K562 (cell line): Measurements from ENCODE around the gene THSD8. TPM values are rescaled to one million over a fixed set of nuclear protein-coding genes. Genes with fewer than 3 reads are reported as not detected.

ENCODE experiments used
- CHCHD3 ChIP-seq: fragments of 250-450 bp; sonication (Bioruptor Pico); IDR thresholded peaks from 2 replicates; pipeline ENCODE4 v2.1.2; 2022; ENCODE audit warnings: mild to moderate bottlenecking
- E2F5 ChIP-seq: sonication (generic); formaldehyde crosslinking; IDR thresholded peaks from 2 replicates; pipeline ENCODE4 v1.8.0; 2022; ENCODE audit warnings: mild to moderate bottlenecking, missing genetic modification reagents
- HDGF ChIP-seq: fragments of 450-650 bp; IDR thresholded peaks from 2 replicates; pipeline ENCODE4 v1.6.1; 2016
- HES1 ChIP-seq: fragments of 450-650 bp; IDR thresholded peaks from 2 replicates; pipeline ENCODE4 v1.6.1; 2016; ENCODE audit warnings: low read depth, mild to moderate bottlenecking, moderate library complexity
- KLF16 ChIP-seq: IDR thresholded peaks from 2 replicates; pipeline ENCODE4 v1.6.1; 2016; ENCODE audit warnings: antibody characterized with exemption
- L3MBTL2 ChIP-seq: fragments of 450-650 bp; IDR thresholded peaks from 2 replicates; pipeline ENCODE4 v1.6.1; 2016; ENCODE audit warnings: mild to moderate bottlenecking, moderate library complexity
- MCM2 ChIP-seq: fragments of 450-650 bp; IDR thresholded peaks from 2 replicates; pipeline ENCODE4 v1.6.1; 2017; ENCODE audit warnings: low read depth, mild to moderate bottlenecking
- MYC ChIP-seq, 2 experiments: fragments of 250-450 bp in 1 of 2; sonication (Bioruptor Pico) in 1 of 2; IDR thresholded peaks; 2 replicates each; pipeline versions ENCODE4 v1.5.1 to v1.6.1; 2012 to 2021; ENCODE audit warnings: low read depth in 2 of 2, borderline replicate concordance in 1 of 2, improper control_type of control experiment in 1 of 2, low read length in 1 of 2, mild to moderate bottlenecking in 1 of 2, moderate library complexity in 1 of 2
- NBN ChIP-seq: fragments of 450-650 bp; IDR thresholded peaks from 2 replicates; pipeline ENCODE4 v1.6.1; 2016; ENCODE audit warnings: low read depth, mild to moderate bottlenecking
- POLR3A ChIP-seq: IDR thresholded peaks from 2 replicates; pipeline ENCODE4 v1.6.1; 2011; ENCODE audit warnings: borderline replicate concordance, mild to moderate bottlenecking, moderate library complexity; ENCODE audit not compliant: insufficient read length, insufficient read depth; ENCODE audit errors: extremely low read depth
- PREB ChIP-seq: sonication (generic); formaldehyde crosslinking; IDR thresholded peaks from 2 replicates; pipeline ENCODE4 v1.8.1; 2023; ENCODE audit warnings: mild to moderate bottlenecking, missing genetic modification reagents
- RBBP5 ChIP-seq: fragments of 200-600 bp; sonication (generic); IDR thresholded peaks from 2 replicates; pipeline ENCODE4 v1.6.1; 2012; ENCODE audit warnings: borderline replicate concordance, mild to moderate bottlenecking, low read length, control low read depth, inconsistent platforms; ENCODE audit not compliant: insufficient read depth, poor library complexity, severe bottlenecking
- REST ChIP-seq, 2 experiments: fragments of 450-650 bp; formaldehyde crosslinking in 1 of 2; IDR thresholded peaks; 2 replicates each; pipeline versions ENCODE4 v1.4.0 to v1.6.1; 2014 to 2020; ENCODE audit warnings: mild to moderate bottlenecking in 2 of 2, borderline replicate concordance in 1 of 2, low read depth in 1 of 2
- SMAD1 ChIP-seq: fragments of 150-350 bp; IDR thresholded peaks from 2 replicates; pipeline ENCODE4 v1.6.1; 2014; ENCODE audit warnings: low read length, low read depth; ENCODE audit not compliant: partially characterized antibody
- YBX1 ChIP-seq: fragments of 450-650 bp; IDR thresholded peaks from 2 replicates; pipeline ENCODE4 v1.7.1; 2016; ENCODE audit warnings: mild to moderate bottlenecking
- ZFX ChIP-seq: sonication (generic); formaldehyde crosslinking; IDR thresholded peaks from 2 replicates; pipeline ENCODE4 v1.8.0; 2022; ENCODE audit warnings: mild to moderate bottlenecking, missing genetic modification reagents, moderate library complexity
- ZNF12 ChIP-seq: sonication (generic); formaldehyde crosslinking; IDR thresholded peaks from 2 replicates; pipeline ENCODE4 v1.4.0; 2020; ENCODE audit warnings: mild to moderate bottlenecking, missing genetic modification reagents
- ZNF146 ChIP-seq: IDR thresholded peaks from one replicate; pipeline ENCODE4 v1.6.1; 2018; ENCODE audit warnings: missing compliant biosample characterization; ENCODE audit not compliant: unreplicated experiment
- polyA plus RNA-seq, 8 experiments: library from polyadenylated mRNA; depleted of rRNA in 4 of 8; stranded (reverse) in 5 of 8; unstranded in 3 of 8; fragments of >200 nt; fragmentation: Nextera tagmentation in 2 of 8; fragmentation: Illumina TruSeq in 1 of 8; extraction: Ambion mirVana in 2 of 8; extraction: Trizol in 1 of 8; gene quantifications; 2 replicates each; pipeline versions ENCODE4 v1.2.1 to v1.2.3, GENCODE V29; 2011 to 2014; ENCODE audit warnings: inconsistent platforms in 1 of 8, missing spikeins in 1 of 8
- total RNA-seq, 7 experiments: library from RNA; depleted of rRNA in 6 of 7; stranded (reverse); fragments of >200 nt in 6 of 7; fragmentation: Illumina TruSeq in 2 of 7; extraction: Trizol in 2 of 7; gene quantifications; 2 replicates each; pipeline versions ENCODE4 v1.2.1 to v1.2.3, GENCODE V29; 2011 to 2021; ENCODE audit warnings: low replicate concordance in 1 of 7

The THSD8 gene
- total and polyA plus RNA-seq, 9 of the 15 experiments (the other 6 are each of a cell fraction or from before 2014, with no cell fraction given) = 8.4 to 42.4 (median 19.9) TPM; not detected in 2

- no peak for TF ChIP-seq ZNF146 (CRISPR knock-in tag)
- TF ChIP-seq L3MBTL2 = no peak
- peak; percentile 26 for TF ChIP-seq SMAD1
- no peak for TF ChIP-seq CHCHD3 (CRISPR knock-in tag)
- no peak for TF ChIP-seq HES1
- TF ChIP-seq PREB = no peak
- TF ChIP-seq NBN = no peak
- no peak for TF ChIP-seq E2F5 (CRISPR knock-in tag)
- no peak for TF ChIP-seq YBX1
- TF ChIP-seq ZFX = peak; percentile 60
- TF ChIP-seq REST (IDR thresholded peaks at IDR 0.05; ENCODE audit: borderline replicate concordance) = no peak
- TF ChIP-seq REST (CRISPR knock-in tag; IDR thresholded peaks at IDR 0.05; ENCODE audit: low read depth) = no peak
- no peak for TF ChIP-seq ZNF12 (CRISPR knock-in tag)
- TF ChIP-seq MYC (IDR thresholded peaks at IDR 0.05; ENCODE audit: low read depth, low read length) = no peak
- TF ChIP-seq MYC (CRISPR knock-in tag; IDR thresholded peaks at IDR 0.05; ENCODE audit: borderline replicate concordance, low read depth) = 0 out of 2 replicates have a peak, but pooled peaks have one; percentile 11
- TF ChIP-seq HDGF = no peak
- no peak for TF ChIP-seq MCM2
- no peak for TF ChIP-seq KLF16
- no peak for TF ChIP-seq POLR3A
- peak; percentile 46 for TF ChIP-seq RBBP5
Measured at GRCh38 chr19:12788682-12789097, 13.2 kb upstream of the THSD8 start (continued).
